WTC11 (cell line): Measurements from ENCODE around the gene KCNT2. TPM values are rescaled to one million over a fixed set of nuclear protein-coding genes. Genes with fewer than 3 reads are reported as not detected.

Experiments
- ATAC-seq: fragments of 200-7000 bp; cut with Tn5 transposase; 2 replicates; pipeline ENCODE4 v1.10.0; 2021; ENCODE audit warnings: mild to moderate bottlenecking, moderate library complexity
- CTCF ChIA-PET: fragments of 300-600 bp; sonication (Branson Sonifier 250); formaldehyde crosslinking; loops from one replicate; lab custom pipeline; 2021; ENCODE audit warnings: antibody characterized with exemption; lab: Charles Lee
- POLR2A ChIA-PET: fragments of 350-600 bp; sonication (Branson Sonifier 250); formaldehyde crosslinking; loops from one replicate; lab custom pipeline; 2021; ENCODE audit warnings: antibody characterized with exemption; lab: Charles Lee
- DNase-seq: peaks from one replicate; pipeline ENCODE4 v3.0.0; 2021; ENCODE audit warnings: low spot score
- H3K27ac Mint-ChIP-seq: 2 replicates; pipeline ENCODE4 v1.8.0; 2021; ENCODE audit warnings: mixed read lengths
- H3K27me3 Mint-ChIP-seq: 2 replicates; pipeline ENCODE4 v1.8.0; 2021; ENCODE audit warnings: low read depth, mild to moderate bottlenecking, moderate library complexity, mixed read lengths
- H3K36me3 Mint-ChIP-seq: 2 replicates; pipeline ENCODE4 v1.8.0; 2021; ENCODE audit warnings: mixed read lengths
- H3K4me1 Mint-ChIP-seq: 2 replicates; pipeline ENCODE4 v1.8.0; 2022; ENCODE audit warnings: mixed read lengths
- H3K4me3 Mint-ChIP-seq: 2 replicates; pipeline ENCODE4 v1.8.0; 2021; ENCODE audit warnings: mild to moderate bottlenecking, moderate library complexity, mixed read lengths
- H3K9me3 Mint-ChIP-seq: 2 replicates; pipeline ENCODE4 v1.8.0; 2021; ENCODE audit warnings: mixed read lengths
- AR ChIP-seq: fragments of 250-450 bp; sonication (Bioruptor Pico); IDR thresholded peaks from 2 replicates; pipeline ENCODE4 v1.9.0; 2021; ENCODE audit warnings: mild to moderate bottlenecking
- ARID4B ChIP-seq: sonication (generic); formaldehyde crosslinking; IDR thresholded peaks from 2 replicates; pipeline ENCODE4 v1.8.0; 2023; ENCODE audit warnings: missing genetic modification reagents, mild to moderate bottlenecking, borderline replicate concordance
- HMGA2 ChIP-seq: fragments of 250-450 bp; sonication (Bioruptor Pico); IDR thresholded peaks from 2 replicates; pipeline ENCODE4 v1.4.0; 2021; ENCODE audit warnings: mild to moderate bottlenecking, moderate library complexity
- IRF2 ChIP-seq: sonication (generic); formaldehyde crosslinking; IDR thresholded peaks from 2 replicates; pipeline ENCODE4 v1.8.0; 2022; ENCODE audit warnings: low read depth, missing genetic modification reagents, borderline replicate concordance
- JUN ChIP-seq: sonication (generic); formaldehyde crosslinking; IDR thresholded peaks from 2 replicates; pipeline ENCODE4 v1.8.0; 2023; ENCODE audit warnings: mild to moderate bottlenecking, missing genetic modification reagents
- KAT7 ChIP-seq: sonication (generic); formaldehyde crosslinking; IDR thresholded peaks from 2 replicates; pipeline ENCODE4 v1.8.1; 2023; ENCODE audit warnings: missing genetic modification reagents, mild to moderate bottlenecking, borderline replicate concordance
- NFATC4 ChIP-seq: fragments of 250-450 bp; sonication (Bioruptor Pico); IDR thresholded peaks from 2 replicates; pipeline ENCODE4 v1.9.0; 2021; ENCODE audit warnings: mild to moderate bottlenecking
- NFE2L1 ChIP-seq: sonication (generic); formaldehyde crosslinking; IDR thresholded peaks from 2 replicates; pipeline ENCODE4 v1.8.1; 2023; ENCODE audit warnings: missing genetic modification reagents
- NFYB ChIP-seq: sonication (generic); formaldehyde crosslinking; conservative IDR thresholded peaks from 2 replicates; pipeline ENCODE4 v1.8.0; 2022; ENCODE audit warnings: low read depth, missing genetic modification reagents
- NR2C2 ChIP-seq: sonication (generic); formaldehyde crosslinking; IDR thresholded peaks from 2 replicates; pipeline ENCODE4 v1.8.0; 2022; ENCODE audit warnings: mild to moderate bottlenecking, missing genetic modification reagents
- RORB ChIP-seq: fragments of 250-450 bp; sonication (Bioruptor Pico); IDR thresholded peaks from 2 replicates; pipeline ENCODE4 v1.9.0; 2021; ENCODE audit warnings: mild to moderate bottlenecking
- SMAD3 ChIP-seq: sonication (generic); formaldehyde crosslinking; IDR thresholded peaks from 2 replicates; pipeline ENCODE4 v1.8.0; 2022; ENCODE audit warnings: missing genetic modification reagents, mild to moderate bottlenecking, borderline replicate concordance
- SP1 ChIP-seq: sonication (generic); formaldehyde crosslinking; conservative IDR thresholded peaks from 2 replicates; pipeline ENCODE4 v1.8.1; 2022; ENCODE audit warnings: missing genetic modification reagents
- TCF7 ChIP-seq: sonication (generic); formaldehyde crosslinking; IDR thresholded peaks from 2 replicates; pipeline ENCODE4 v1.8.0; 2022; ENCODE audit warnings: mild to moderate bottlenecking, low read depth, missing genetic modification reagents, moderate library complexity
- TEAD1 ChIP-seq: sonication (generic); formaldehyde crosslinking; IDR thresholded peaks from 2 replicates; pipeline ENCODE4 v1.8.0; 2022; ENCODE audit warnings: mild to moderate bottlenecking, missing genetic modification reagents
- TEAD4 ChIP-seq: sonication (generic); formaldehyde crosslinking; IDR thresholded peaks from 2 replicates; pipeline ENCODE4 v1.8.0; 2022; ENCODE audit warnings: mild to moderate bottlenecking, missing genetic modification reagents
- USF1 ChIP-seq: sonication (generic); formaldehyde crosslinking; IDR thresholded peaks from 2 replicates; pipeline ENCODE4 v1.8.0; 2022; ENCODE audit warnings: mild to moderate bottlenecking, missing genetic modification reagents
- ZNF532 ChIP-seq: fragments of 250-450 bp; sonication (Bioruptor Pico); IDR thresholded peaks from 2 replicates; pipeline ENCODE4 v1.9.0; 2021; ENCODE audit warnings: mild to moderate bottlenecking, borderline replicate concordance
- total RNA-seq: library from RNA; stranded (reverse); gene quantifications from 3 replicates; pipeline ENCODE4 v1.2.3, GENCODE V29; 2021
- TF ChIP-seq, protein P1 (sequence below): sonication (generic); formaldehyde crosslinking; IDR thresholded peaks from 2 replicates; pipeline ENCODE4 v1.8.0; 2022; ENCODE audit warnings: missing genetic modification reagents

Gene KCNT2
- total RNA-seq, 1 experiment from 2014 or later, result 11.6 TPM

DNA sequence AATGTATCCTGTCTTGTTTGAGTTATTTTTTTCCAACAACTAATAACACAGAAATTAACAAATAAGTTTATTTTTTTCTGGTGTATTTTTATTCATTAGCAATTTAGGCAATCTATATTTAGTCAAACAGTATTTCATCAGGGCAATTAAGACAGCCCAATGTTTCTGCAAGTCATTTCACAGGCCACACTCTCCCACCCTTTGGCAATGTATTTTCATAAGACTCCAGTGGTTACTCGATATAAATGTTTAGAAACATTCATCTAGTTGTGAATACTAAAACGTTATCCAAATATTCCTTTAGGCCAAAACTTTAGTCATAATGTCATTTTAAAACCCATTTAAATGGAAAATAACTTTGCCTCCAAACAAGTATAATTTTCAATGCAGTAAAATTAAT is 142.1 kb downstream of the KCNT2 start (continued):
- TF ChIP-seq ZNF532 (CRISPR knock-in tag) (no peak), RORB (CRISPR knock-in tag) (no peak), USF1 (CRISPR knock-in tag) (no peak), TCF7 (CRISPR knock-in tag) (no peak), AR (CRISPR knock-in tag) (no peak)

DNA sequence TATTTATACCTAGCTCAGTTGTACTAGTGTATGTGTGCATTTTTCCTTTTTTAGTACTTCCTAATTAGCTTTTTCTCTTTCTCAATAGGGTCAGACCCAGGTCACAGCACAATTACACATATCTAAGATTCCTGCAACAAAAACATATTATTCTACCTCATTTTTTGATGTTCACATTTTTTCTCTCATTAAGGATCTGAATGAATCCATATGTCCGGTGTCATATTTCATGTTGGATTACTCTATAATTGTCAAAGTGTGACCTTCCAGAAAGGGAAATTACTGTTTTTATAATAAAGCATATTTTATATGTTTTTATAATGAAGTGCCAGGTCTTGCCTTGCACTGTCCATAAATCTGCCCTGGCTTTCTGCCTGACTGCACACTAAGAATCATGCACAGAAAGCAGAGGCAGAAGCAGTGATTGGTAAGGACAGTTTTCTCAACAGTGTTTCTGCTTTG is 143.7 kb downstream of the KCNT2 start:
- DNase-seq (no peak), ATAC-seq (no peak)
- no peak overlapping the region for H3K27ac Mint-ChIP-seq
- H3K36me3 Mint-ChIP-seq, result no peaks in the 10 kb centered on the region
- no peak for TF ChIP-seq SMAD3 (CRISPR knock-in tag)
- TF ChIP-seq TEAD4 (CRISPR knock-in tag), result no peak
- no peak for TF ChIP-seq KAT7
- no peak for TF ChIP-seq NFE2L1
- TF ChIP-seq NFYB (CRISPR knock-in tag), result no peak
- no peak for TF ChIP-seq RORB (CRISPR knock-in tag)
- no peak for TF ChIP-seq IRF2 (CRISPR knock-in tag)
- no peak for TF ChIP-seq NFATC4 (CRISPR knock-in tag)
- no peak for TF ChIP-seq HMGA2 (CRISPR knock-in tag)
- TF ChIP-seq JUN (CRISPR knock-in tag), result no peak
- TF ChIP-seq NR2C2, result no peak
- no peak for TF ChIP-seq SP1
- H3K27me3 Mint-ChIP-seq, result no peaks in the 10 kb centered on the region
- H3K4me3 Mint-ChIP-seq, result no peak overlapping the region
- no peaks in the 10 kb centered on the region for H3K9me3 Mint-ChIP-seq
- ChIA-PET CTCF (no interaction called here), POLR2A (no interaction called here)
- peaks cover 5% of the 10 kb centered on the region for H3K4me1 Mint-ChIP-seq

DNA sequence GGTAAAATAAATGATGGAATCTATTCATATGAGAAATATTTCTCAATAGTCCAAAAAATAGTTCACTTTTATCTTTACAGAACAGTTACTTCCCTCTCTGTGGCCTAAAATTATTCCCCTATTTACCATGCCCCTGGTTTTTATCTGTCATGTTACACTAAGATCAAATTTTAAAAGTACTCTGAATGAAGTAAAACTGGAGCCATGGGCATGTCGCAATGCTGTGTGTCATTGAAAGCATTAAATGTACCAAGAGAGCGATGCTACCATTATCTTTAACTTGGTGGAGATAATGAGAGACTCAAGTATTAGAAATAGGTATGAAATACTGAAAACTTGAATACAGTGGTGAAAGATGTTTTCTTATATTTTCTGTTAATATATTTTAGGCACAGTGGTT is 146.2 kb downstream of the KCNT2 start:
- DNase-seq (no peak), ATAC-seq (no peak)
- Mint-ChIP-seq H3K4me3 (no peak overlapping the region), H3K27me3 (no peaks in the 10 kb centered on the region), H3K9me3 (no peaks in the 10 kb centered on the region), H3K27ac (no peak overlapping the region), H3K4me1 (peaks cover 8% of the 10 kb centered on the region), H3K36me3 (no peaks in the 10 kb centered on the region)
- ChIA-PET CTCF (no interaction called here), POLR2A (no interaction called here)
- no peak for TF ChIP-seq HMGA2 (CRISPR knock-in tag)
- no peak for TF ChIP-seq ARID4B (CRISPR knock-in tag)
- TF ChIP-seq TEAD1 (CRISPR knock-in tag), result no peak
- TF ChIP-seq, protein P1, sequence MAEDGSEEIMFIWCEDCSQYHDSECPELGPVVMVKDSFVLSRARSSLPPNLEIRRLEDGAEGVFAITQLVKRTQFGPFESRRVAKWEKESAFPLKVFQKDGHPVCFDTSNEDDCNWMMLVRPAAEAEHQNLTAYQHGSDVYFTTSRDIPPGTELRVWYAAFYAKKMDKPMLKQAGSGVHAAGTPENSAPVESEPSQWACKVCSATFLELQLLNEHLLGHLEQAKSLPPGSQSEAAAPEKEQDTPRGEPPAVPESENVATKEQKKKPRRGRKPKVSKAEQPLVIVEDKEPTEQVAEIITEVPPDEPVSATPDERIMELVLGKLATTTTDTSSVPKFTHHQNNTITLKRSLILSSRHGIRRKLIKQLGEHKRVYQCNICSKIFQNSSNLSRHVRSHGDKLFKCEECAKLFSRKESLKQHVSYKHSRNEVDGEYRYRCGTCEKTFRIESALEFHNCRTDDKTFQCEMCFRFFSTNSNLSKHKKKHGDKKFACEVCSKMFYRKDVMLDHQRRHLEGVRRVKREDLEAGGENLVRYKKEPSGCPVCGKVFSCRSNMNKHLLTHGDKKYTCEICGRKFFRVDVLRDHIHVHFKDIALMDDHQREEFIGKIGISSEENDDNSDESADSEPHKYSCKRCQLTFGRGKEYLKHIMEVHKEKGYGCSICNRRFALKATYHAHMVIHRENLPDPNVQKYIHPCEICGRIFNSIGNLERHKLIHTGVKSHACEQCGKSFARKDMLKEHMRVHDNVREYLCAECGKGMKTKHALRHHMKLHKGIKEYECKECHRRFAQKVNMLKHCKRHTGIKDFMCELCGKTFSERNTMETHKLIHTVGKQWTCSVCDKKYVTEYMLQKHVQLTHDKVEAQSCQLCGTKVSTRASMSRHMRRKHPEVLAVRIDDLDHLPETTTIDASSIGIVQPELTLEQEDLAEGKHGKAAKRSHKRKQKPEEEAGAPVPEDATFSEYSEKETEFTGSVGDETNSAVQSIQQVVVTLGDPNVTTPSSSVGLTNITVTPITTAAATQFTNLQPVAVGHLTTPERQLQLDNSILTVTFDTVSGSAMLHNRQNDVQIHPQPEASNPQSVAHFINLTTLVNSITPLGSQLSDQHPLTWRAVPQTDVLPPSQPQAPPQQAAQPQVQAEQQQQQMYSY (CRISPR knock-in tag), result no peak
